IgD-negative memory B cell (primary cell): ENCODE results near the gene ZNF324. TPM values are rescaled to one million over a fixed set of nuclear protein-coding genes. Genes with fewer than 3 reads are reported as not detected.
"Not testable (repeated sequence)": the region's sequence is repeated elsewhere in the genome, so short reads cannot be mapped to it uniquely, and the experiment has no call there.

Source experiments
- H3K27ac Mint-ChIP-seq, 3 donors: one replicate each; pipeline ENCODE4 v1.8.0; 2020 to 2022; ENCODE audit warnings: mild to moderate bottlenecking in 3 of 3, mixed read lengths in 3 of 3, moderate library complexity in 1 of 3
- H3K27me3 Mint-ChIP-seq: one replicate; pipeline ENCODE4 v1.8.0; 2021; ENCODE audit warnings: mixed read lengths
- H3K36me3 Mint-ChIP-seq: one replicate; pipeline ENCODE4 v1.8.0; 2020; ENCODE audit warnings: mild to moderate bottlenecking, mixed read lengths
- H3K4me1 Mint-ChIP-seq, 3 donors: one replicate each; pipeline ENCODE4 v1.8.0; 2020 to 2022; ENCODE audit warnings: mixed read lengths in 3 of 3, mild to moderate bottlenecking in 1 of 3
- H3K4me3 Mint-ChIP-seq, 4 donors: one replicate each; pipeline ENCODE4 v1.8.0; 2020 to 2022; ENCODE audit warnings: mild to moderate bottlenecking in 4 of 4, mixed read lengths in 4 of 4, moderate library complexity in 3 of 4
- H3K9me3 Mint-ChIP-seq, 3 donors: one replicate each; pipeline ENCODE4 v1.8.0; 2020 to 2021; ENCODE audit warnings: mixed read lengths in 3 of 3, mild to moderate bottlenecking in 1 of 3
- polyA plus RNA-seq: library from polyadenylated mRNA; unstranded; fragments of 300-500 nt; fragmentation: Illumina TruSeq; gene quantifications from one replicate; pipeline ENCODE4 v1.2.3, GENCODE V29; 2021

ZNF324 gene
- polyA plus RNA-seq, 1 donor from 2014 or later, result 12.4 TPM

- Mint-ChIP-seq H3K9me3 (no peaks in the 10 kb centered on the region), H3K36me3 (no peaks in the 10 kb centered on the region), H3K27ac (peak overlapping the region in 1 of 3 donors; percentile 96), H3K27me3 (no peaks in the 10 kb centered on the region), H3K4me1 (peaks cover 5 to 9% (median 9%) of the 10 kb centered on the region in 3 donors), H3K4me3 (peak overlapping the region; percentile 85 to 98 (median 96))
Measured at GRCh38 chr19:58477130-58477529, 10.2 kb downstream of the ZNF324 start.

- Mint-ChIP-seq H3K9me3 (no peaks in the 10 kb centered on the region), H3K27ac (no peak overlapping the region), H3K36me3 (no peaks in the 10 kb centered on the region), H3K4me1 (peaks cover 5 to 9% (median 9%) of the 10 kb centered on the region in 3 donors), H3K27me3 (no peaks in the 10 kb centered on the region), H3K4me3 (peak overlapping the region; percentile 30 to 68 (median 31))
Measured at GRCh38 chr19:58477871-58478270, 11.0 kb downstream of the ZNF324 start.

GRCh38 chr19:58479303-58479702 lies 12.4 kb downstream of the ZNF324 start:
- Mint-ChIP-seq H3K4me3 (peak overlapping the region in 1 of 4 donors; percentile 52), H3K9me3 (no peaks in the 10 kb centered on the region), H3K36me3 (no peaks in the 10 kb centered on the region), H3K27me3 (no peaks in the 10 kb centered on the region), H3K4me1 (peaks cover 5 to 9% (median 9%) of the 10 kb centered on the region in 3 donors), H3K27ac (no peak overlapping the region)

- Mint-ChIP-seq H3K27me3 (no peaks in the 10 kb centered on the region), H3K9me3 (no peaks in the 10 kb centered on the region), H3K4me3 (no peak overlapping the region), H3K27ac (no peak overlapping the region), H3K36me3 (no peaks in the 10 kb centered on the region), H3K4me1 (peaks cover 5 to 9% (median 8%) of the 10 kb centered on the region in 3 donors)
Measured at GRCh38 chr19:58479736-58480480, 13.0 kb downstream of the ZNF324 start.

GRCh38 chr19:58480481-58480830 lies 13.6 kb downstream of the ZNF324 start:
- Mint-ChIP-seq H3K4me3 (no peak overlapping the region), H3K27ac (no peak overlapping the region), H3K36me3 (no peaks in the 10 kb centered on the region), H3K9me3 (no peaks in the 10 kb centered on the region), H3K4me1 (peaks cover 5 to 7% (median 5%) of the 10 kb centered on the region in 3 donors), H3K27me3 (no peaks in the 10 kb centered on the region)

- no peaks in the 10 kb centered on the region for H3K36me3 Mint-ChIP-seq
- peak overlapping the region in 3 of 4 donors; percentile 25 to 72 (median 63) for H3K4me3 Mint-ChIP-seq
- H3K27me3 Mint-ChIP-seq, result no peaks in the 10 kb centered on the region
- peak overlapping the region in 1 of 3 donors; percentile 75 for H3K27ac Mint-ChIP-seq
- H3K9me3 Mint-ChIP-seq, result no peaks in the 10 kb centered on the region
- H3K4me1 Mint-ChIP-seq, result peaks cover 2 to 5% (median 5%) of the 10 kb centered on the region in 3 donors
Measured at GRCh38 chr19:58480831-58481230, 14.0 kb downstream of the ZNF324 start.

- H3K36me3 Mint-ChIP-seq, result no peaks in the 10 kb centered on the region
- no peaks in the 10 kb centered on the region for H3K4me1 Mint-ChIP-seq
- H3K9me3 Mint-ChIP-seq, result no peaks in the 10 kb centered on the region
- H3K27ac Mint-ChIP-seq, result peak overlapping the region in 1 of 3 donors; percentile 88
- no peaks in the 10 kb centered on the region for H3K27me3 Mint-ChIP-seq
- peak overlapping the region in 1 of 4 donors; percentile 43 for H3K4me3 Mint-ChIP-seq
Measured at GRCh38 chr19:58482372-58482771, 15.5 kb downstream of the ZNF324 start.

- no peak overlapping the region for H3K27ac Mint-ChIP-seq
- H3K4me1 Mint-ChIP-seq, result no peaks in the 10 kb centered on the region
- no peaks in the 10 kb centered on the region for H3K9me3 Mint-ChIP-seq
- no peaks in the 10 kb centered on the region for H3K36me3 Mint-ChIP-seq
- no peaks in the 10 kb centered on the region for H3K27me3 Mint-ChIP-seq
- no peak overlapping the region for H3K4me3 Mint-ChIP-seq
Measured at GRCh38 chr19:58483776-58484175, 16.9 kb downstream of the ZNF324 start.

- H3K27ac Mint-ChIP-seq, H3K9me3 Mint-ChIP-seq, H3K4me1 Mint-ChIP-seq, H3K4me3 Mint-ChIP-seq, H3K36me3 Mint-ChIP-seq, H3K27me3 Mint-ChIP-seq: not testable (repeated sequence)
Measured at GRCh38 chr19:58484349-58484748, 17.5 kb downstream of the ZNF324 start.

GRCh38 chr19:58491393-58491792 lies 24.5 kb downstream of the ZNF324 start:
- H3K27ac Mint-ChIP-seq, result no peak overlapping the region
- H3K9me3 Mint-ChIP-seq, result no peaks in the 10 kb centered on the region
- peaks cover 0 to 2% (median 2%) of the 10 kb centered on the region in 3 donors for H3K4me1 Mint-ChIP-seq
- H3K36me3 Mint-ChIP-seq, result no peaks in the 10 kb centered on the region
- no peaks in the 10 kb centered on the region for H3K27me3 Mint-ChIP-seq
- no peak overlapping the region for H3K4me3 Mint-ChIP-seq

- Mint-ChIP-seq H3K27me3 (no peaks in the 10 kb centered on the region), H3K27ac (peak overlapping the region in 1 of 3 donors; percentile 31), H3K36me3 (no peaks in the 10 kb centered on the region), H3K9me3 (peaks cover 0 to 1% (median 0%) of the 10 kb centered on the region in 3 donors), H3K4me1 (peaks cover 0 to 2% (median 2%) of the 10 kb centered on the region in 3 donors), H3K4me3 (no peak overlapping the region)
Measured at GRCh38 chr19:58492265-58492664, 25.4 kb downstream of the ZNF324 start.

- Mint-ChIP-seq H3K27ac (no peak overlapping the region), H3K36me3 (peaks cover 2% of the 10 kb centered on the region), H3K27me3 (no peaks in the 10 kb centered on the region), H3K4me3 (peak overlapping the region in 3 of 4 donors; percentile 25 to 37 (median 29)), H3K9me3 (peaks cover 1 to 6% (median 2%) of the 10 kb centered on the region in 3 donors), H3K4me1 (peaks cover 11 to 14% (median 12%) of the 10 kb centered on the region in 3 donors)
Measured at GRCh38 chr19:58497634-58498170, 30.8 kb downstream of the ZNF324 start.

GRCh38 chr19:58498316-58499020 lies 31.6 kb downstream of the ZNF324 start:
- Mint-ChIP-seq H3K4me1 (peaks cover 11 to 14% (median 12%) of the 10 kb centered on the region in 3 donors), H3K4me3 (peak overlapping the region; percentile 91 to 97 (median 91)), H3K27me3 (no peaks in the 10 kb centered on the region), H3K27ac (no peak overlapping the region), H3K9me3 (peaks cover 1 to 6% (median 3%) of the 10 kb centered on the region in 3 donors), H3K36me3 (peaks cover 2% of the 10 kb centered on the region)

- peak overlapping the region; percentile 91 to 97 (median 91) for H3K4me3 Mint-ChIP-seq
- H3K27me3 Mint-ChIP-seq, result no peaks in the 10 kb centered on the region
- peaks cover 1 to 6% (median 3%) of the 10 kb centered on the region in 3 donors for H3K9me3 Mint-ChIP-seq
- peaks cover 11 to 14% (median 12%) of the 10 kb centered on the region in 3 donors for H3K4me1 Mint-ChIP-seq
- H3K36me3 Mint-ChIP-seq, result peaks cover 2% of the 10 kb centered on the region
- H3K27ac Mint-ChIP-seq, result peak overlapping the region; percentile 83 to 94 (median 89)
Measured at GRCh38 chr19:58499021-58499927, 32.4 kb downstream of the ZNF324 start.
